H9 (cell line): Measurements from ENCODE around the gene WIPF2. TPM values are rescaled to one million over a fixed set of nuclear protein-coding genes. Genes with fewer than 3 reads are reported as not detected.

ENCODE experiments used
- DNase-seq: peaks from one replicate; pipeline ENCODE4 v3.0.0-alpha.2; 2017
- H2AFZ ChIP-seq: one replicate; pipeline ENCODE4 v1.6.1; 2013; ENCODE audit warnings: mild to moderate bottlenecking, low read length, control low read depth, moderate library complexity
- H2AK5ac ChIP-seq: 2 replicates; pipeline ENCODE4 v1.6.1; 2013; ENCODE audit warnings: low read length, control low read depth, mixed read lengths; ENCODE audit not compliant: insufficient read length
- H2BK120ac ChIP-seq: one replicate; pipeline ENCODE4 v1.6.1; 2013; ENCODE audit warnings: low read depth, mild to moderate bottlenecking, low read length, control low read depth, inconsistent platforms; ENCODE audit not compliant: poor library complexity, severe bottlenecking
- H2BK12ac ChIP-seq: 2 replicates; pipeline ENCODE4 v1.6.1; 2013; ENCODE audit warnings: low read length, control low read depth, mixed read lengths, low read depth; ENCODE audit not compliant: insufficient read length
- H2BK15ac ChIP-seq: 2 replicates; pipeline ENCODE4 v1.6.1; 2013; ENCODE audit warnings: low read depth, low read length, control low read depth
- H2BK20ac ChIP-seq: one replicate; pipeline ENCODE4 v1.6.1; 2013; ENCODE audit warnings: low read depth, mild to moderate bottlenecking, low read length, control low read depth, inconsistent platforms; ENCODE audit not compliant: poor library complexity, severe bottlenecking
- H2BK5ac ChIP-seq: 2 replicates; pipeline ENCODE4 v1.6.1; 2013; ENCODE audit warnings: low read length, control low read depth, mixed read lengths; ENCODE audit not compliant: insufficient read length
- H3K14ac ChIP-seq: 2 replicates; pipeline ENCODE4 v1.6.1; 2013; ENCODE audit warnings: low read length, control low read depth; ENCODE audit not compliant: insufficient read depth
- H3K18ac ChIP-seq: 2 replicates; pipeline ENCODE4 v1.6.1; 2013; ENCODE audit warnings: low read depth, mild to moderate bottlenecking, mixed read lengths, low read length, control low read depth; ENCODE audit not compliant: insufficient read length
- H3K23ac ChIP-seq: 2 replicates; pipeline ENCODE4 v1.6.1; 2013; ENCODE audit warnings: low read length, control low read depth, mixed read lengths, low read depth; ENCODE audit not compliant: insufficient read length
- H3K23me2 ChIP-seq: 2 replicates; pipeline ENCODE4 v1.6.1; 2013; ENCODE audit warnings: low read depth, mild to moderate bottlenecking, mixed read lengths, low read length, control low read depth; ENCODE audit not compliant: insufficient read length, poor library complexity, severe bottlenecking
- H3K27ac ChIP-seq: 2 replicates; pipeline ENCODE4 v1.5.1; 2013; ENCODE audit warnings: low read length, control low read depth, mixed read lengths, low read depth; ENCODE audit not compliant: insufficient read length
- H3K27me3 ChIP-seq: 2 replicates; pipeline ENCODE4 v1.6.1; 2013; ENCODE audit warnings: low read length, control low read depth, inconsistent platforms; ENCODE audit not compliant: insufficient read depth
- H3K4ac ChIP-seq: 2 replicates; pipeline ENCODE4 v1.6.1; 2013; ENCODE audit warnings: low read depth, mild to moderate bottlenecking, control low read depth, inconsistent platforms, low read length, moderate library complexity
- H3K4me1 ChIP-seq: 2 replicates; pipeline ENCODE4 v1.6.1; 2013; ENCODE audit warnings: low read length, control low read depth, inconsistent platforms; ENCODE audit not compliant: insufficient read depth
- H3K4me2 ChIP-seq: 2 replicates; pipeline ENCODE4 v1.6.1; 2013; ENCODE audit warnings: low read length, control low read depth, mixed read lengths; ENCODE audit not compliant: insufficient read length, insufficient read depth
- H3K56ac ChIP-seq: 2 replicates; pipeline ENCODE4 v1.6.1; 2013; ENCODE audit warnings: low read depth, mild to moderate bottlenecking, mixed read lengths, low read length, control low read depth; ENCODE audit not compliant: insufficient read length
- H3K79me1 ChIP-seq: 2 replicates; pipeline ENCODE4 v1.6.1; 2013; ENCODE audit warnings: low read depth, mild to moderate bottlenecking, moderate library complexity, low read length, control low read depth, inconsistent platforms; ENCODE audit not compliant: insufficient read depth, poor library complexity, severe bottlenecking
- H3K79me2 ChIP-seq: 2 replicates; pipeline ENCODE4 v1.6.1; 2013; ENCODE audit warnings: low read length, control low read depth, inconsistent platforms; ENCODE audit not compliant: insufficient read depth
- H3K9ac ChIP-seq: 2 replicates; pipeline ENCODE4 v1.6.1; 2013; ENCODE audit warnings: low read length, control low read depth, mixed read lengths; ENCODE audit not compliant: insufficient read length; ENCODE audit errors: extremely low read depth
- H3K9me3 ChIP-seq: one replicate; pipeline ENCODE4 v1.6.1; 2013; ENCODE audit warnings: low read depth, low read length, inconsistent platforms; ENCODE audit not compliant: control insufficient read depth
- H3T11ph ChIP-seq: one replicate; pipeline ENCODE4 v1.6.1; 2013; ENCODE audit warnings: mild to moderate bottlenecking, low read length, control low read depth, inconsistent platforms
- H4K20me1 ChIP-seq: one replicate; pipeline ENCODE4 v1.6.1; 2013; ENCODE audit not compliant: control insufficient read depth, insufficient read length, insufficient read depth
- H4K5ac ChIP-seq: 2 replicates; pipeline ENCODE4 v1.6.1; 2013; ENCODE audit warnings: low read depth, mild to moderate bottlenecking, mixed read lengths, low read length, control low read depth; ENCODE audit not compliant: insufficient read length
- H4K8ac ChIP-seq: replicated peaks from 2 replicates; pipeline ENCODE4 v1.6.1; 2013; ENCODE audit warnings: low read length, control low read depth, mixed read lengths, low read depth; ENCODE audit not compliant: insufficient read length
- H4K91ac ChIP-seq: 2 replicates; pipeline ENCODE4 v1.6.1; 2013; ENCODE audit warnings: low read depth, mild to moderate bottlenecking, moderate library complexity, mixed read lengths, low read length, control low read depth; ENCODE audit not compliant: insufficient read length
- H3K27ac Mint-ChIP-seq, 3 experiments: 2 replicates in 2 of 3; 3 replicates in 1 of 3; pipeline ENCODE4 v1.8.0; 2020 to 2021; ENCODE audit warnings: mixed read lengths in 3 of 3, mild to moderate bottlenecking in 1 of 3, moderate library complexity in 1 of 3
- H3K27me3 Mint-ChIP-seq: 2 replicates; pipeline ENCODE4 v1.8.0; 2021; ENCODE audit warnings: low read depth, mild to moderate bottlenecking, moderate library complexity, mixed read lengths
- H3K36me3 Mint-ChIP-seq, 3 experiments: 2 replicates in 2 of 3; 3 replicates in 1 of 3; pipeline ENCODE4 v1.8.0; 2020 to 2021; ENCODE audit warnings: low read depth in 3 of 3, mixed read lengths in 3 of 3; ENCODE audit not compliant: insufficient read depth in 1 of 3
- H3K4me1 Mint-ChIP-seq, 2 experiments: 2 replicates each; pipeline ENCODE4 v1.8.0; 2020; ENCODE audit warnings: mixed read lengths in 2 of 2
- H3K4me3 Mint-ChIP-seq, 2 experiments: 2 replicates in 1 of 2; 3 replicates in 1 of 2; pipeline ENCODE4 v1.8.0; 2020 to 2021; ENCODE audit warnings: mild to moderate bottlenecking in 2 of 2, mixed read lengths in 2 of 2, moderate library complexity in 1 of 2
- H3K9me3 Mint-ChIP-seq, 2 experiments: 2 replicates in 1 of 2; 3 replicates in 1 of 2; pipeline ENCODE4 v1.8.0; 2020; ENCODE audit warnings: mild to moderate bottlenecking in 2 of 2, mixed read lengths in 2 of 2, moderate library complexity in 1 of 2
- WGBS: extraction: QIAGEN DNeasy Blood & Tissue Kit; methylation state at CpG from one replicate; pipeline ENCODE4 v1.1.7; 2013; ENCODE audit warnings: missing lambda C conversion rate, low lambda C conversion rate, mixed read lengths; ENCODE audit not compliant: insufficient read length; ENCODE audit errors: extremely low coverage; 5-methylcytosine and 5-hydroxymethylcytosine counted together
- long read RNA-seq: library from polyadenylated mRNA; unstranded; transcript quantifications from one replicate; pipeline ENCODE4 v2.0.0, GENCODE V29; 2020
- total RNA-seq: library from RNA; stranded (reverse); gene quantifications from 2 replicates; pipeline ENCODE4 v1.2.1, GENCODE V29; 2021
- TF ChIP-seq, protein P1 (sequence below): fragments of 200-600 bp; sonication (generic); conservative IDR thresholded peaks from 3 replicates; pipeline ENCODE4 v1.8.0; 2021; ENCODE audit warnings: antibody characterized with exemption, mild to moderate bottlenecking

The WIPF2 gene, protein sequence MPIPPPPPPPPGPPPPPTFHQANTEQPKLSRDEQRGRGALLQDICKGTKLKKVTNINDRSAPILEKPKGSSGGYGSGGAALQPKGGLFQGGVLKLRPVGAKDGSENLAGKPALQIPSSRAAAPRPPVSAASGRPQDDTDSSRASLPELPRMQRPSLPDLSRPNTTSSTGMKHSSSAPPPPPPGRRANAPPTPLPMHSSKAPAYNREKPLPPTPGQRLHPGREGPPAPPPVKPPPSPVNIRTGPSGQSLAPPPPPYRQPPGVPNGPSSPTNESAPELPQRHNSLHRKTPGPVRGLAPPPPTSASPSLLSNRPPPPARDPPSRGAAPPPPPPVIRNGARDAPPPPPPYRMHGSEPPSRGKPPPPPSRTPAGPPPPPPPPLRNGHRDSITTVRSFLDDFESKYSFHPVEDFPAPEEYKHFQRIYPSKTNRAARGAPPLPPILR
- total RNA-seq: 22.2 and 24.2 TPM in 2 replicates
- long read RNA-seq, full-length matches to known transcripts: 8 of 18 reads
- long read RNA-seq, partial matches to known transcripts: 3 of 18 reads
- long read RNA-seq, other reads (novel, unspliced or antisense): 7 of 18 reads

DNA sequence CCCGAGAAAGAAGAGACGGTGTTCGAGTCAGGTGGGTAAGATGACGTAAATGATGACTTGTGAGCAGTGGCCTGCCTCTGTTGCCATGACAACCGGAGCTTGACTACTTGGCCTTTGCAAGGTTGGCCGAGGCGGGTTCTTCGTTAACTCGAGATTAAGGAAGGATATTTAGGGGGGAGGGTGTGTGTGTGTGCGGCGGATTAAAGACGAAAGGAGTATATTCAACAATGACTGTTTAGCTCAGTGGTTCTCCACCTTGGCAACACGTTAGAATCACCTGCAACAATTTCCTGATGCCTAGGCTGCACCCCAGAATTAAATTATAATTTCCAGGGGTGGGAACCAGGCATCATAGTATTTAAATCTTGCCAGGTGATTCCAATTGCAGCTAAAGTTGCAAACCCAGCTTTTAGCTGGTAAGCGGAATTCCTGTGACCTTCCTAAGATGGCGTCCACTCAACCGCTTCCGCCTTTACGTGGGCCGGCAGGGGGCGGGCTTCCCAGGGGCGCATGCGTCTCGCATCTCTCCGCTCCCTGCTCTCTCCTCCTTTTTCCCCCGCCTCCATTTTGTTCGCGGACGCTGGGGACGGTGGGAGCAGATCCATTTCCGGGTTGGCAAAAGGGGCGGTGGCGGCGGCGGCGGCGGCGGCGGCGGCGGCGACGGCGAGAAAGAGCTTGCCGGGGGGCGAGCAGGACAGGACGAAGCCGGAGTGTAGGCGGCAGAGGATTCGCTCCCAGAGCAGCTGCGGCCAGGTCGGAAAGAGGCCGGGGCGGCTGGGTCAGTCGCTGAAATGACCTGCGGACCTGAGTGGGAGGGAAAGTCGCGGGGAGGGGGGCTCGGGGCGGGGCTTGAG lies at the start of gene WIPF2:
Gene WIPF2 (plus strand): TSS at position 565 of the 854 bp plus-strand sequence. CDS start 37,156 bp downstream, outside the sequence.
- no peaks in the 10 kb centered on the region for H3K4me1 ChIP-seq
- Mint-ChIP-seq H3K9me3 (no peaks in the 10 kb centered on the region; a peak in 1 of 5 replicates), H3K4me1 (peaks cover 12 to 20% of the 10 kb centered on the region in 2 experiments), H3K27me3 (no peaks in the 10 kb centered on the region), H3K27ac (peak within 1 kb of the TSS; percentile 99 to 100 (median 99)), H3K4me3 (peak within 1 kb of the TSS; percentile 80 to 85), H3K36me3 (peaks cover 0 to 4% (median 1%) of the 10 kb centered on the region in 3 experiments; a peak in 2 of 7 replicates)
- no peak within 1 kb of the TSS for H4K5ac ChIP-seq
- peak; percentile 99 for DNase-seq
- H3K27me3 ChIP-seq: no peaks in the 10 kb centered on the region
- H3K56ac ChIP-seq: no peak within 1 kb of the TSS
- peaks cover 10% of the 10 kb centered on the region for H3K23me2 ChIP-seq
- H3K4ac ChIP-seq: no peak within 1 kb of the TSS; the same call in 1 of the 2 replicates
- H3K27ac ChIP-seq: peak within 1 kb of the TSS; percentile 16
- H3K4me2 ChIP-seq: peak within 1 kb of the TSS; percentile 73
- no peak within 1 kb of the TSS for H3K23ac ChIP-seq
- H4K20me1 ChIP-seq: no peaks in the 10 kb centered on the region
- peak within 1 kb of the TSS; percentile 12 for H4K8ac ChIP-seq
- WGBS: no CpG with 5 or more reads among the region's 59 CpGs
- peak within 1 kb of the TSS; percentile 87 for H2BK120ac ChIP-seq
- no peak within 1 kb of the TSS for H2BK12ac ChIP-seq
- H2BK20ac ChIP-seq: no peak within 1 kb of the TSS
- H3K9me3 ChIP-seq: no peaks in the 10 kb centered on the region
- H3K9ac ChIP-seq: peak within 1 kb of the TSS; percentile 52
- TF ChIP-seq, protein P1, sequence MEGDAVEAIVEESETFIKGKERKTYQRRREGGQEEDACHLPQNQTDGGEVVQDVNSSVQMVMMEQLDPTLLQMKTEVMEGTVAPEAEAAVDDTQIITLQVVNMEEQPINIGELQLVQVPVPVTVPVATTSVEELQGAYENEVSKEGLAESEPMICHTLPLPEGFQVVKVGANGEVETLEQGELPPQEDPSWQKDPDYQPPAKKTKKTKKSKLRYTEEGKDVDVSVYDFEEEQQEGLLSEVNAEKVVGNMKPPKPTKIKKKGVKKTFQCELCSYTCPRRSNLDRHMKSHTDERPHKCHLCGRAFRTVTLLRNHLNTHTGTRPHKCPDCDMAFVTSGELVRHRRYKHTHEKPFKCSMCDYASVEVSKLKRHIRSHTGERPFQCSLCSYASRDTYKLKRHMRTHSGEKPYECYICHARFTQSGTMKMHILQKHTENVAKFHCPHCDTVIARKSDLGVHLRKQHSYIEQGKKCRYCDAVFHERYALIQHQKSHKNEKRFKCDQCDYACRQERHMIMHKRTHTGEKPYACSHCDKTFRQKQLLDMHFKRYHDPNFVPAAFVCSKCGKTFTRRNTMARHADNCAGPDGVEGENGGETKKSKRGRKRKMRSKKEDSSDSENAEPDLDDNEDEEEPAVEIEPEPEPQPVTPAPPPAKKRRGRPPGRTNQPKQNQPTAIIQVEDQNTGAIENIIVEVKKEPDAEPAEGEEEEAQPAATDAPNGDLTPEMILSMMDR: peak; percentile 85
- H3K79me1 ChIP-seq: peaks cover 3% of the 10 kb centered on the region
- no peak within 1 kb of the TSS for H2AK5ac ChIP-seq
- H3K14ac ChIP-seq: peak within 1 kb of the TSS; percentile 13; the same call in 1 of the 2 replicates
- H4K91ac ChIP-seq: no peak within 1 kb of the TSS
- peak within 1 kb of the TSS; percentile 91 for H3T11ph ChIP-seq
- peak within 1 kb of the TSS; percentile 94 for H3K18ac ChIP-seq
- no peak within 1 kb of the TSS for H2BK15ac ChIP-seq
- no peak within 1 kb of the TSS for H2BK5ac ChIP-seq
- H3K79me2 ChIP-seq: peaks cover 3% of the 10 kb centered on the region; the same call in 1 of the 2 replicates
- H2AFZ ChIP-seq: peak within 1 kb of the TSS; percentile 79
